Liver (tissue), 3 donors: ENCODE data around the gene CD96.

Source experiments
- ATF3 ChIP-seq: IDR thresholded peaks from 2 replicates; pipeline ENCODE4 v1.6.1; 2016; ENCODE audit warnings: antibody characterized with exemption
- CTCF ChIP-seq: fragments of 150-350 bp; IDR thresholded peaks from 2 replicates; pipeline ENCODE4 v1.5.1; 2017; ENCODE audit warnings: improper control_type of control experiment, low read depth, low read length; ENCODE audit not compliant: missing input control
- FOXA1 ChIP-seq: IDR thresholded peaks from 2 replicates; pipeline ENCODE4 v1.6.1; 2016; ENCODE audit warnings: antibody characterized with exemption
- JUND ChIP-seq, 2 donors: IDR thresholded peaks; 2 replicates each; pipeline ENCODE4 v1.6.1; 2016; ENCODE audit warnings: antibody characterized with exemption in 2 of 2
- SP1 ChIP-seq: IDR thresholded peaks from 2 replicates; pipeline ENCODE4 v1.6.1; 2018; ENCODE audit warnings: antibody characterized with exemption, mild to moderate bottlenecking
- TAF1 ChIP-seq: conservative IDR thresholded peaks from 2 replicates; pipeline ENCODE4 v1.6.1; 2016; ENCODE audit warnings: antibody characterized with exemption, mild to moderate bottlenecking
- YY1 ChIP-seq: IDR thresholded peaks from 2 replicates; pipeline ENCODE4 v1.6.1; 2016; ENCODE audit warnings: antibody characterized with exemption, mild to moderate bottlenecking
- donor health status: healthy.
- donor health status: healthy.

GRCh38 chr3:111579495-111579894 is 37.5 kb downstream of the CD96 start:
- TF ChIP-seq CTCF (no peak), FOXA1 (no peak), JUND (IDR thresholded peaks at IDR 0.05) (no peak), TAF1 (no peak), SP1 (no peak), ATF3 (no peak), YY1 (no peak)
